B cell (primary cell): Measurements from ENCODE around the gene SNCAIP. TPM values are rescaled to one million over a fixed set of nuclear protein-coding genes. Genes with fewer than 3 reads are reported as not detected.

Source experiments
- ATAC-seq: fragments of 200-7000 bp; cut with Tn5 transposase; one replicate; pipeline ENCODE4 v1.10.0; 2021; ENCODE audit warnings: low read depth, mild to moderate bottlenecking, moderate number of reproducible peaks, moderate library complexity
- CTCF ChIA-PET: fragments of 350-600 bp; sonication (Branson Sonifier 250); formaldehyde crosslinking; loops from one replicate; lab custom pipeline; 2021; ENCODE audit warnings: antibody characterized with exemption, inconsistent platforms; lab: Charles Lee
- POLR2A ChIA-PET: fragments of 350-600 bp; sonication (Branson Sonifier 250); formaldehyde crosslinking; loops from one replicate; lab custom pipeline; 2021; ENCODE audit warnings: antibody characterized with exemption; lab: Charles Lee
- DNase-seq: peaks from one replicate; pipeline ENCODE4 v3.0.0; 2013
- H2AFZ ChIP-seq: 2 replicates; pipeline ENCODE4 v1.6.1; 2012; ENCODE audit warnings: mild to moderate bottlenecking, low read depth, low read length; ENCODE audit not compliant: insufficient read depth, poor library complexity, severe bottlenecking
- H3K27ac ChIP-seq, 2 donors: 1 replicate in 1 of 2; 2 replicates in 1 of 2; pipeline ENCODE4 v1.5.1; 2012 to 2013; ENCODE audit warnings: low read length in 2 of 2, mild to moderate bottlenecking in 2 of 2, moderate library complexity in 1 of 2
- H3K27me3 ChIP-seq, 4 experiments: fragments of 200-600 bp in 1 of 4; sonication (generic) in 1 of 4; replicated peaks in 1 of 4; 1 replicate in 2 of 4; 2 replicates in 2 of 4; pipeline versions ENCODE4 v1.6.1 to v1.7.0; 2013 to 2016; ENCODE audit warnings: low read length in 3 of 4, mild to moderate bottlenecking in 2 of 4, mixed read lengths in 1 of 4, moderate library complexity in 1 of 4; ENCODE audit not compliant: insufficient read depth in 4 of 4, control insufficient read depth in 3 of 4; ENCODE audit errors: control extremely low read depth in 1 of 4
- H3K36me3 ChIP-seq, 2 experiments: replicated peaks in 1 of 2; 1 replicate in 1 of 2; 2 replicates in 1 of 2; pipeline versions ENCODE4 v1.6.1 to v1.7.1; 2013; ENCODE audit warnings: low read length in 1 of 2; ENCODE audit not compliant: insufficient read depth in 2 of 2, control insufficient read depth in 1 of 2; ENCODE audit errors: control extremely low read depth in 1 of 2, extremely low read depth in 1 of 2
- H3K4me1 ChIP-seq, 2 donors: fragments of 200-600 bp in 1 of 2; sonication (generic) in 1 of 2; 1 replicate in 1 of 2; 2 replicates in 1 of 2; pipeline versions ENCODE4 v1.5.1 to v1.6.1; 2013 to 2017; ENCODE audit warnings: low read length in 2 of 2; ENCODE audit not compliant: control insufficient read depth in 2 of 2, insufficient read depth in 2 of 2
- H3K4me2 ChIP-seq: replicated peaks from 2 replicates; pipeline ENCODE3; 2012; ENCODE audit warnings: mild to moderate bottlenecking, low read depth, low read length; ENCODE audit not compliant: poor library complexity, severe bottlenecking
- H3K4me3 ChIP-seq, 5 experiments: fragments of 200-600 bp in 1 of 5; sonication (generic) in 1 of 5; 1 replicate in 3 of 5; 2 replicates in 2 of 5; pipeline versions ENCODE4 v1.5.1 to v1.7.0; 2011 to 2016; ENCODE audit warnings: low read length in 4 of 5, mild to moderate bottlenecking in 4 of 5, low read depth in 2 of 5, control low read depth in 1 of 5, moderate library complexity in 1 of 5; ENCODE audit not compliant: insufficient read depth in 1 of 5; ENCODE audit errors: control extremely low read depth in 1 of 5, extremely low read depth in 1 of 5
- H3K79me2 ChIP-seq: fragments of 200-600 bp; sonication (generic); one replicate; pipeline ENCODE4 v1.6.0; 2016; ENCODE audit warnings: low read length; ENCODE audit not compliant: control insufficient read depth, insufficient read depth
- H3K9ac ChIP-seq: fragments of 200-600 bp; sonication (generic); 2 replicates; pipeline ENCODE4 v1.6.1; 2017; ENCODE audit warnings: mild to moderate bottlenecking, low read length, moderate library complexity
- H3K9me3 ChIP-seq, 3 donors: one replicate each; pipeline versions ENCODE4 v1.6.1 to v1.7.1; 2013; ENCODE audit warnings: low read length in 2 of 3; ENCODE audit not compliant: control insufficient read depth in 2 of 3, insufficient read depth in 1 of 3; ENCODE audit errors: control extremely low read depth in 1 of 3
- H4K20me1 ChIP-seq: 2 replicates; pipeline ENCODE4 v1.6.0; 2012; ENCODE audit warnings: mild to moderate bottlenecking, low read length; ENCODE audit not compliant: insufficient read depth, control insufficient read depth, poor library complexity, severe bottlenecking
- H3K27ac Mint-ChIP-seq: one replicate; pipeline ENCODE4 v1.8.0; 2021; ENCODE audit warnings: mixed read lengths
- H3K27me3 Mint-ChIP-seq: one replicate; pipeline ENCODE4 v1.8.0; 2021; ENCODE audit warnings: mixed read lengths
- H3K4me1 Mint-ChIP-seq: one replicate; pipeline ENCODE4 v1.8.0; 2021; ENCODE audit warnings: mixed read lengths
- H3K4me3 Mint-ChIP-seq: one replicate; pipeline ENCODE4 v1.8.0; 2021; ENCODE audit warnings: mixed read lengths
- H3K9me3 Mint-ChIP-seq: one replicate; pipeline ENCODE4 v1.8.0; 2022; ENCODE audit warnings: mixed read lengths; ENCODE audit not compliant: insufficient read depth
- CTCF ChIP-seq: fragments of 200-600 bp; IDR thresholded peaks from one replicate; pipeline ENCODE4 v1.8.0; 2022; ENCODE audit warnings: antibody characterized with exemption, mild to moderate bottlenecking
- EZH2 ChIP-seq: IDR thresholded peaks from 2 replicates; pipeline ENCODE4 v1.6.1; 2012; ENCODE audit warnings: borderline replicate concordance, low read depth, mild to moderate bottlenecking, moderate library complexity, low read length; ENCODE audit not compliant: insufficient read depth, poor library complexity, severe bottlenecking
- WGBS: methylation state at CpG from one replicate; pipeline ENCODE4 v1.1.5; 2013; ENCODE audit warnings: missing lambda C conversion rate; ENCODE audit not compliant: insufficient coverage; 5-methylcytosine and 5-hydroxymethylcytosine counted together
- intact Hi-C: fragments of 100-400 bp; cut with micrococcal nuclease; formaldehyde crosslinking; loops from one replicate; pipeline ENCODE4 v1.10.0; 2022
- polyA plus RNA-seq: library from polyadenylated mRNA; depleted of rRNA; stranded (reverse); fragments of >200 nt; gene quantifications from 2 replicates; pipeline ENCODE4 v1.2.3, GENCODE V29; 2012
- total RNA-seq, 2 donors: library from RNA; stranded (reverse); fragments of 120-200 nt in 1 of 2; gene quantifications; 1 replicate in 1 of 2; 2 replicates in 1 of 2; pipeline versions ENCODE4 v1.2.3 to v1.2.4, GENCODE V29; 2013 to 2022

The SNCAIP gene
- total and polyA plus RNA-seq, 2 donors (not counting 1 experiment from before 2014, with no cell fraction given) = not detected

- WGBS = no CpG with 5 or more reads among the region's 2 CpGs
- Mint-ChIP-seq H3K27ac (no peak overlapping the region), H3K4me3 (no peak overlapping the region), H3K4me1 (no peaks in the 10 kb centered on the region), H3K27me3 (peaks cover 4% of the 10 kb centered on the region), H3K9me3 (no peaks in the 10 kb centered on the region)
- ChIA-PET POLR2A (no interaction called here), CTCF (no interaction called here)
- H3K4me2 ChIP-seq = no peak overlapping the region
- no peak overlapping the region for H2AFZ ChIP-seq
- intact Hi-C loops = no loop called here
- H3K9ac ChIP-seq = no peak overlapping the region
- no peaks in the 10 kb centered on the region for H3K79me2 ChIP-seq
- H4K20me1 ChIP-seq = no peaks in the 10 kb centered on the region
- TF ChIP-seq CTCF = no peak
- no peak for ATAC-seq
- H3K27me3 ChIP-seq = no peaks in the 10 kb centered on the region
- no peaks in the 10 kb centered on the region for H3K36me3 ChIP-seq
- H3K27ac ChIP-seq = no peak overlapping the region
- DNase-seq = no peak
- no peaks in the 10 kb centered on the region for H3K9me3 ChIP-seq
- H3K4me3 ChIP-seq = no peak overlapping the region
- H3K4me1 ChIP-seq = no peaks in the 10 kb centered on the region
Measured at GRCh38 chr5:122392224-122392623, 80.2 kb downstream of the SNCAIP start.

- H3K9ac ChIP-seq = no peak overlapping the region
- no peaks in the 10 kb centered on the region for H3K9me3 Mint-ChIP-seq
Measured at GRCh38 chr5:122392824-122393223, 80.8 kb downstream of the SNCAIP start.

More at GRCh38 chr5:122392824-122393223, 80.8 kb downstream of the SNCAIP start:
- no peak overlapping the region for H3K4me3 ChIP-seq
- no peak for DNase-seq
- H3K4me2 ChIP-seq = no peak overlapping the region
- no CpG with 5 or more reads among the region's 2 CpGs for WGBS
- intact Hi-C loops = no loop called here
- Mint-ChIP-seq H3K27me3 (peaks cover 4% of the 10 kb centered on the region), H3K27ac (no peak overlapping the region), H3K4me3 (no peak overlapping the region), H3K4me1 (no peaks in the 10 kb centered on the region)
- no peaks in the 10 kb centered on the region for H4K20me1 ChIP-seq
- no peaks in the 10 kb centered on the region for H3K9me3 ChIP-seq
- H3K79me2 ChIP-seq = no peaks in the 10 kb centered on the region
- H3K4me1 ChIP-seq = no peaks in the 10 kb centered on the region
- no peaks in the 10 kb centered on the region for H3K27me3 ChIP-seq
- H3K27ac ChIP-seq = no peak overlapping the region
- POLR2A ChIA-PET = no interaction called here
- ATAC-seq = no peak
- H3K36me3 ChIP-seq = no peaks in the 10 kb centered on the region
- H2AFZ ChIP-seq = no peak overlapping the region
- TF ChIP-seq EZH2 (no peak), CTCF (no peak)
- CTCF ChIA-PET = no interaction called here
